NCI-H2107 (cell line): ENCODE results near the gene HPS1.

Source experiments
- DNase-seq: peaks from one replicate; lab custom pipeline; 2025; lab: John Stamatoyannopoulos, UW

The HPS1 gene

GRCh38 chr10:98463976-98464754, 17.4 kb upstream of the HPS1 start:
- no peak for DNase-seq

- DNase-seq: no peak
Observed at GRCh38 chr10:98463016-98463415, 16.3 kb upstream of the HPS1 start.

DNA sequence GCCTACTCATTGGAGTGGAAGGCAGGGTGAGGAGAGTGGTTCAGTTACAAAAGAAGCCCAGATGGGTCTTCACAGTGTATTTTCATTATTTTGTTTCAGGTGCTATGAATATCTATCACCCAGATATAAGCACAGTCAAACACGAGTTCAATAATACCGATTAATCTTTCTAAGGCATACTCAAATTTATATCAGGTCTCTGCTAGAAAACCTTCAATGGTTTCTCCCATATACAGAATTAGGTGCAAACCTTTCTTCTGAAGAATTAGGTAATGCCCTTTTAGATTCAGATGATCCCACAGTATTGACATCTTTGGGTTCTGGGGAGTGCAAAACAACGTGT, 14.7 kb upstream of the HPS1 start:
- DNase-seq: no peak

DNA sequence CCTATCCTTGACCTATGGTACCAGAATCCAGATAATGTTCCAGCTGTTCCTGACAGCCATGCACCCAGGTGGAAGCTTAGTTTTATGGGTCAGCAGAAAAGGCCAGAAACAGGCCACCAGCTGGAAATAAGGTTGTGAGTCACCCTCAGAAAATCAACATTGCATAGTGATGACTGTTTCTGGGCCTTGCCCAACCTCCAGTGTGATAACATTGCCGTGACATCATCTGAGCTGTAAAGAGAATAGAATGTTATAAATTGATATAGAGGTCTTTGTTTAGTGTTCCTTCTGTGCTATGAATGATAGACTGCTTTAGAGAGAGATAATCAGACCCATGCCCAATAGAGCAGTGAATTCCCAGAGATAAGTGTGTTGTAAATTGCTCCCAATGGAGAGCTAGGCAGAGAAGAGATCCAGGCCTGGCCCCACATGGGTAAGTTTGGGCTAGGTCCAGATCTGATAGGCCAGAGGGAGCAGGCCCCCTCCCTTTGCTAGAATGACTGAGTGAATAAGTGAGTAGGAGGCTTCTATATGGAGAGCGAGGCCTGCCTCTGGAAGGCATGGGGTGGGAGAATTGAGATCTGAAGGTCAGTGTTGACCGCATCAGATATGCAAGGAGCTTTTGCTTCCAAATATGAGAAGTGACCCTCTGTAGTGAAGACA, 14.2 kb upstream of the HPS1 start:
- no peak for DNase-seq

DNA sequence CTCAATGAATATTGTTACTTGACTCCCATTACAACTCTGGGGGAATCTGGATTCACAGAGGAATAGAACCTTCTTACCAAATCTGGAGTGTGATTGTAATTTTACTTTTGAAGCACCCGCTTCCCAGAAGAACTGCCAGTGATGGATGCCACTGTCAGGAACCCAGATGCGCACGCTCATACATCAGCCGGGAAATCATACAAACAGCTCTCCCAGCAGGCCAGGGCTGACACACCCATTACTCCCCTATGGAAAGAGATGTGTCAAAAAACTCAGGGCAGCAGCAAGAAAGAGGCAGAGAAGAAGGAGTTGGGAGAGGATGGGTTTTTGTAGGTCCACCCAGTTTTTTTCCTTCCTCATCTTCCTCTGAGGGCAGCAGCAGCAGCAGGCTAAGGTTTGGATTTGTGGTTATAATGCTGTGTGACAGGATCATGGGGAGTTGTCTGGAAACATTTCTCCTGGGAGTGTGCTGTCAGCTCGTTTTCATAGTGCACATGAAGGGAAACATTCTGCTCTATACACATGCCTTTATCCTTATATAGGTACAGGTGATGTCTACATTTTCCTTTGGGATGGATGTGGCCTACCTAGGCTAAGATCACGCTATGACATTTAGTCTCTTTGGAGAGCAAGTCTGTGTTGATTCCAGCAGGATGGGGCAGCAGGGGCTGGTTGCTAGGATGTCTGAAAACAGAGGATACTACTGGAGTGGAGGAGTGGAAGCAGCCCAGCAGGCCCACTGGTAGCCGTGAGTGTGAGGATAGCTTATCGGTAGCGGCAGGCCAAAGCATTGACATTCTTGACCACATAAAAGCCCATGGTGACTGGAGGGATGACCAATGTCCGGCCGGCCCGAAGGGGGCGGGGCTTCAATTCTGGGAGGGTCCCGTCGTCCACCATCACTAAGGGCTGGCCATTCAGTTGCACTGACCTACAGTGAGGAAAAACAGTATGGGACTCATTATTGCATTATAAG, 12.4 kb upstream of the HPS1 start:
- DNase-seq: no peak

DNA sequence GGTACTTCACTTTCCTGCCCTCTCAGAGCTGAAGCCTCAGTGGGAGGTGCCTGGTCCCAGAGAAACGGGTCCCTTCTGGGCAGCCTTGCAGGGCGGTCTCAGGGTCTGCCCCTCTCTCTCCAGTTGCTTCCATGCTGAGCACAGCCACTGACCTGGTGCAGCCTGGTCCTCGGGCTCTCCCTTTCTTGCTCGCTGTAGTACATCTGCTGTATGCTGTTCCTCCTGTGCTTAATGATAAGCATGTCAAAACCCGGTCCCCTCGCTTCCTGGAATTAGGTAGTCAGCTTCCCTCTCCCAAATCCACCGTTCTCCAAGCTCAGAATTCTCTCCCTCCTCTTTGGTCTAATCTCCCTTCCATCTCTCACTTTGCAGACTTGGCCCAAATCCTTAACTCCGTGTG, 11.0 kb upstream of the HPS1 start:
- no peak for DNase-seq

- DNase-seq: no peak
Observed at GRCh38 chr10:98456686-98457482, 10.1 kb upstream of the HPS1 start.

- no peak for DNase-seq
Observed at GRCh38 chr10:98456043-98456570, 9.4 kb upstream of the HPS1 start.

- DNase-seq: no peak
Observed at GRCh38 chr10:98453729-98454128, 7.0 kb upstream of the HPS1 start.

GRCh38 chr10:98450618-98451017, 3.9 kb upstream of the HPS1 start:
- no peak for DNase-seq

DNA sequence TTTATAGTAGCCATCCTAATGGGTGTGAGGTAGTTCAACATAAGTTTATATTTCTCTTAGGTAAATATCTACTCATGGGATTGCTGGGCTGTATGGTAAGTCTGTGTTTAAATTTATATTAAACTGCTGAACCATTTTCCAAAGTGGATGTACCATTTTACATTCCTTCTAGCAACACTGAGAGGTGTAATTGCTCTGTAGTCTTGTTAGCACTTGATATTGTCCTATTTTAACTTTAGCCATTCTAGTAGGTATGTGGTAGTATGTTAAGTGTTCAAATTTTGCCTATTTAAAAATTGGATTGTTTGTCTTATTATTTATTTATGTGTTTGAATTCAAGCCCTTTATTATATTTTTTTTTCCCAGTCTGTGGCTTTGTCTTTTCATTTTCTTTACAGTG, 2.6 kb upstream of the HPS1 start:
- no peak for DNase-seq

GRCh38 chr10:98446151-98446660, 529 bp downstream of the HPS1 start:
- DNase-seq: no peak

DNA sequence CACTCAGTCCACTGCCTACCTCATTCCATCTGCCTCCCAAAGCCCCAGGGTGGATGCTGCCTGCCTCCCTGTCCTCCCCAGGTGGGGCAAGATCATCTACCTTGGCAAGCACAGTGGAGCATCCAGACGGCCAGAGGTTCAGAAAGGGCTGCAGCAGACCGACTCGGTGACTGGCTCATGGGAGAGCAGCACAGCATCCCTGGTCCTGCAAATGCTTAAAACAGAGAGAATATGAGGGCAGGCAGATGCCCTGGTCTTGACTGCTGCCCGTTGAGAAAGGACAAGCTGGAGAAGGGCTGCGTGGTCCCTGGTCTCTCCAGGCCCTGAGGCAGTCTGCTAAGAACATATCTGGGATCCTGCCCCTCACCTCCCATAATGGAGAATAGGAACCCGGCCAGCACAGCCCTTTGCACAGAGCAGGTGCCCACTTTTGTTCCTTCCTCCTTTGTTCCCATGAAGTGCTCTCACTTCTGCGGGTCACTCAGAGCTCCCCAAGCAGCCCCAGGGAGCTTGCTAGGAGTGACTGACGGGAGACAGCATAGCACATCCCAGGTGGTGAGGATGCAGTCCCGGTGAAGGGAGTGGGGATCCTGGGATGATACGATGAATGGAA, 1.4 kb downstream of the HPS1 start:
- no peak for DNase-seq

DNA sequence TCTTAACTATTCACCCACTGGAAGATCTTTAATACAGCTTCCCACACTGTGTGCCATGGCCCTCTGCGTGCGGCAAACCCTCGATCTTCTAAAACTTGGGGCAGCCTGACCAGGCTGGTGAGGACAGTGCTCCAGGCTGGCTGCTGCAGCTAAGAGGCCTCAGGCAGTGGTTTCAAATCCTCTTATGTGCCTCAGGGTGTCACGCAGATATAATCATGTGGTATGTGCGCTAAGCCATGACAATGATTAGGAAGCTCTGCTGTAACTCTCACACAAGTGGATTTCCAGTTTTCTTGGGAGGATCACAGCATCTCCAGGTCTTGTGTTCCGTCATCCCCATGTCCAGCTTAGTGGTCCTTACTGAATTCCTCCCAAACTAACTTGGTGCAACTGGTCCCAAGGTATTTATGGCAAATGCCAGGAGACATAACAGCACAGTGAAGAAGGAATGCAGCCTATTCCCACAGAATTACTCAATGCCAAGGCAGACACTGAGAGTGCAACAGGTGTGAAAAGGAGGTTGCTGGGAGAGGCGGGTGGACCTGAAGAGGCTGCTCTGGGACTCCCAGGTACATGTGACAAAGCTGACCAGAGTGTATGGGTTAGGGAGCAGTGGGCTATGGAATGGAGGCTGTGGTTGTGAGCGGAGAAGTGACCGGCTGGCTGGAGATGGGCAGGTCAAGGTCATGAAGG, 2.3 kb downstream of the HPS1 start:
- DNase-seq: no peak

- DNase-seq: no peak
Observed at GRCh38 chr10:98438715-98439114, 8.0 kb downstream of the HPS1 start.

DNA sequence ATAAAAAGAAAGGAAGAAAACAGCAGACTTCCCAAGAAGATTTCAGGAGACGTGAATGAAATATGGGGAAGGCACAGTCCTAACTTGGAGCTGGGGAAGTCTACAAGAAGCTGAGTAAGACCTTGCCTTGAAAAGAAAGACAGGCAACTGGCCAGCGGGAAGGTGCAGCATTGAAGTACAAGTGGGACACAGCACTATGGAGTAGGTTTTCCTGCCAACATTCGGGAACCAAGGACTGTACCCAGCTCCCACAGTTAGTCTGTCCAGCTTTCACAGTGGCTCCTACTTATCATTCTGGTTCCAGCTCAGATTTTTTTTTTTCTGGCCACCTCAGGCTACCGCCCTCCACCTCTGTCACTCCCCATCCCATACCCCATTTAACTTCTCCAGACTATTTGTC, 10.0 kb downstream of the HPS1 start:
- DNase-seq: no peak

DNA sequence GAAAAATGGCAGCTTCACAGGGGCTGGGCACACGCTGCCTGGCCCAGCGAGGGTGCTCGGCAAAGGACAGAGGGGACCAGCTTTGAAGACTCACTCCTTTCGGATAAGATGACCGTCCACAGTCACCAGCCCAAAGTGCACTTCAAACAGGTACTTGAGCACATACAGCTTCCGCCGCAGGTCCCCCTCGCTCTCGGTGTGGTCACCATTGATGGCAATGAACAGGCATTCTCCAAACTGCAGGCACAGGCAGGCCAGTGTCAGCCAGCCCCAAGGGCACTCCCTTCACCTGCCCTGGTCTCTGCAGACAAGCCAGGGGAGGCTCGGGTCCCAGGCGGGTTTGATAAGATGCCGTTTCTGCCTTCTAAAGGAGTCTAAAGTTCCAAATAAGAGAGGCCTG, 11.6 kb downstream of the HPS1 start:
- no peak for DNase-seq

- DNase-seq: no peak
Observed at GRCh38 chr10:98433881-98434732, 12.6 kb downstream of the HPS1 start.

GRCh38 chr10:98433371-98433770, 13.4 kb downstream of the HPS1 start:
- no peak for DNase-seq
